DOHH2 (cell line): ENCODE measurements around the gene SLC6A6.

ENCODE experiments used
- H3F3A ChIP-seq: fragments of 200-600 bp; sonication (generic), shearing (Covaris generic); 2 replicates; pipeline ENCODE4 v1.6.0; 2016; ENCODE audit warnings: antibody characterized with exemption, mild to moderate bottlenecking; ENCODE audit not compliant: control insufficient read depth, insufficient read depth
- H3K27ac ChIP-seq: fragments of 200-600 bp; sonication (generic); 2 replicates; pipeline ENCODE4 v1.5.1; 2014; ENCODE audit warnings: low read depth, mild to moderate bottlenecking, low read length, moderate library complexity
- H3K27me3 ChIP-seq: fragments of 200-600 bp; sonication (generic); 2 replicates; pipeline ENCODE4 v1.6.1; 2014; ENCODE audit warnings: mild to moderate bottlenecking, low read length, mixed read lengths; ENCODE audit not compliant: control insufficient read depth
- H3K36me3 ChIP-seq: fragments of 200-600 bp; sonication (generic); 2 replicates; pipeline ENCODE4 v1.6.1; 2014; ENCODE audit warnings: mild to moderate bottlenecking, low read length, moderate library complexity, mixed read lengths; ENCODE audit not compliant: control insufficient read depth
- H3K4me1 ChIP-seq: fragments of 200-600 bp; sonication (generic); 2 replicates; pipeline ENCODE4 v1.6.1; 2014; ENCODE audit warnings: mild to moderate bottlenecking, low read length, mixed read lengths; ENCODE audit not compliant: control insufficient read depth
- H3K4me2 ChIP-seq: fragments of 200-600 bp; sonication (generic); 2 replicates; pipeline ENCODE4 v1.6.0; 2014; ENCODE audit warnings: mild to moderate bottlenecking, low read length, moderate library complexity
- H3K4me3 ChIP-seq: fragments of 200-600 bp; sonication (generic); 2 replicates; pipeline ENCODE4 v1.5.1; 2014; ENCODE audit warnings: mild to moderate bottlenecking, low read length, mixed read lengths
- H3K79me2 ChIP-seq: fragments of 200-600 bp; sonication (generic); 2 replicates; pipeline ENCODE4 v1.6.1; 2014; ENCODE audit warnings: mild to moderate bottlenecking, low read length, mixed read lengths; ENCODE audit not compliant: control insufficient read depth
- H3K9me2 ChIP-seq: fragments of 200-600 bp; sonication (generic); replicated peaks from 2 replicates; pipeline ENCODE4 v1.6.1; 2014; ENCODE audit warnings: mild to moderate bottlenecking, low read length, mixed read lengths; ENCODE audit not compliant: control insufficient read depth
- H3K9me3 ChIP-seq: fragments of 200-600 bp; sonication (generic); 2 replicates; pipeline ENCODE4 v1.6.1; 2014; ENCODE audit warnings: antibody characterized with exemption, low read length, mixed read lengths; ENCODE audit not compliant: control insufficient read depth, insufficient read depth
- H4K20me1 ChIP-seq: fragments of 200-600 bp; sonication (generic); 2 replicates; pipeline ENCODE4 v1.6.0; 2014; ENCODE audit warnings: low read depth, mild to moderate bottlenecking, antibody characterized with exemption, low read length, moderate library complexity; ENCODE audit not compliant: control insufficient read depth, insufficient read depth
- EZH2phosphoT487 ChIP-seq: fragments of 200-600 bp; sonication (generic); IDR thresholded peaks from 2 replicates; pipeline ENCODE4 v1.6.1; 2017; ENCODE audit warnings: borderline replicate concordance, mild to moderate bottlenecking, antibody characterized with exemption, low read length, moderate library complexity, mixed read lengths
- TF ChIP-seq, protein P1 (sequence below): fragments of 200-600 bp; sonication (generic); IDR thresholded peaks from one replicate; pipeline ENCODE4 v1.5.1; 2014; ENCODE audit warnings: antibody characterized with exemption, mild to moderate bottlenecking, low read depth, low read length; ENCODE audit not compliant: poor library complexity, severe bottlenecking

SLC6A6 gene

DNA sequence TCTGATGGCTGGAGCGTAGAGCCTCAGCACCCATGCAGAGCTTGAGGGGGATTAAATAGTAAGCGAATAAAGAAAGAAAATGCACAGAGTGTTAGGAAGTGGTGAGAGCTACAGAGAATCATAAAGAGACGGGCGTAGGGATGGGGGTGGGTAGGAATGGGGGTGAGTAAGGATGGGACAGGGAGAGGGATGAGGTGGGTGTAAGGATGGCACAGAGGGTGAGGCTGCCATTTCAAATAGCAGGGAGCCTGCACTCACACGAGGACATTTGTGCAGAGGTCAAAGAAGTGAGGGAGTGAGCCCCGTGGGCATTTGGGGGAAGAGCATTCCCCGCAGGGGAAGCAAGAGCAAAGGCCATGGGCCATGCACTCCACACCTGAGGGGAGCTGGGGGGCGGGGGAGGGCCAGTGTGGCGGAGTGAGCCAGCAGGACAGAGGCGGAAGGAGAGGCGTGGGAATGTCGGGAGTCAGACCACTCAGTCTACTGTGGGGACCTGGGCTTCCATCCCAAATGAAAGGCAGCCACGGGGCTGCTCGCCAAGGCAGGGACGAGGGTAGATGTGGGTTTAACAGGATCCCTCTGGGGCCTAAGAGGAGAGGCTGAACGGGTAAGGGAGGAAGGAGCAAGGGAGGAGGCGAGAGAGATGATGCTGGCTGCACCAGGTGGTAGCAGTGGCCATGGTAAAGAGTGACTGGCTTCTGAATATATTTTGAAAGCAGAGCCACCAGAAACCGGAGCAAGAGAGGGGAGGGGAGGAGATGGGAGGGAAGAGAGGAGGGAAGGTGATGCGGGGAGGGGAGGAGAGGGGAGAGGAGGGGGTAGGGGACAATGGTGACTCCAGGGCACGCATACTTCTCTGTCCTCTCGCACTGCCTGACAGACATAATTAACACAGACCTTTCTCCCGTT, 35.2 kb upstream of the SLC6A6 start:
- Histone ChIP-seq H3F3A (no peaks in the 10 kb centered on the region), H3K4me2 (no peak overlapping the region), H3K4me3 (no peak overlapping the region), H3K9me3 (no peaks in the 10 kb centered on the region), H4K20me1 (no peaks in the 10 kb centered on the region), H3K4me1 (no peaks in the 10 kb centered on the region), H3K9me2 (no peaks in the 10 kb centered on the region), H3K79me2 (no peaks in the 10 kb centered on the region), H3K27ac (no peak overlapping the region), H3K36me3 (no peaks in the 10 kb centered on the region), H3K27me3 (peaks cover 11% of the 10 kb centered on the region)
- no peak for TF ChIP-seq EZH2phosphoT487
- TF ChIP-seq, protein P1, sequence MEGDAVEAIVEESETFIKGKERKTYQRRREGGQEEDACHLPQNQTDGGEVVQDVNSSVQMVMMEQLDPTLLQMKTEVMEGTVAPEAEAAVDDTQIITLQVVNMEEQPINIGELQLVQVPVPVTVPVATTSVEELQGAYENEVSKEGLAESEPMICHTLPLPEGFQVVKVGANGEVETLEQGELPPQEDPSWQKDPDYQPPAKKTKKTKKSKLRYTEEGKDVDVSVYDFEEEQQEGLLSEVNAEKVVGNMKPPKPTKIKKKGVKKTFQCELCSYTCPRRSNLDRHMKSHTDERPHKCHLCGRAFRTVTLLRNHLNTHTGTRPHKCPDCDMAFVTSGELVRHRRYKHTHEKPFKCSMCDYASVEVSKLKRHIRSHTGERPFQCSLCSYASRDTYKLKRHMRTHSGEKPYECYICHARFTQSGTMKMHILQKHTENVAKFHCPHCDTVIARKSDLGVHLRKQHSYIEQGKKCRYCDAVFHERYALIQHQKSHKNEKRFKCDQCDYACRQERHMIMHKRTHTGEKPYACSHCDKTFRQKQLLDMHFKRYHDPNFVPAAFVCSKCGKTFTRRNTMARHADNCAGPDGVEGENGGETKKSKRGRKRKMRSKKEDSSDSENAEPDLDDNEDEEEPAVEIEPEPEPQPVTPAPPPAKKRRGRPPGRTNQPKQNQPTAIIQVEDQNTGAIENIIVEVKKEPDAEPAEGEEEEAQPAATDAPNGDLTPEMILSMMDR = no peak

DNA sequence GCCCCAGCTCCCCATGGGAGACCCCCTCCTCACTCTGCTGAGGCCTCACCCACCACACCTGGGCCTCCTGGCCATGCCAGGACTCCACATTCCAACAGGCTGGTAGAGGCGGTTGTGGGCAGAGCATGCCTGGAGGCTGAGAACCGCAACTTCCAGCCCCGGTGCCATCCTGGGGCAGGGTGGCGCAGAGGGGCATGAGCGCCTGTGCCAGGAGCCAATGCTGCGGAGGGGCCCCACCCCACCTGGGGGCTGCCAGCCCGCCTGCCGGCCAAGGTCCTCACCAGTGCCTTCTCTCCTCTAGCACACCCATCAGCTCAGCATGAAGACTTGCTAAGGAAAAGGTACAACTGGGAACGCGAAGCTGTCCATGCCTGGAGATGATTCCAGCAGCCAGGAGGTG, 34.3 kb upstream of the SLC6A6 start:
- Histone ChIP-seq H3K4me1 (no peaks in the 10 kb centered on the region), H3F3A (no peaks in the 10 kb centered on the region), H3K79me2 (no peaks in the 10 kb centered on the region), H3K4me3 (no peak overlapping the region), H3K9me3 (no peaks in the 10 kb centered on the region), H3K9me2 (no peaks in the 10 kb centered on the region), H3K27ac (no peak overlapping the region), H3K4me2 (no peak overlapping the region), H3K27me3 (peaks cover 9% of the 10 kb centered on the region), H4K20me1 (no peaks in the 10 kb centered on the region), H3K36me3 (no peaks in the 10 kb centered on the region)
- TF ChIP-seq, protein P1 = no peak
- TF ChIP-seq EZH2phosphoT487 = no peak

DNA sequence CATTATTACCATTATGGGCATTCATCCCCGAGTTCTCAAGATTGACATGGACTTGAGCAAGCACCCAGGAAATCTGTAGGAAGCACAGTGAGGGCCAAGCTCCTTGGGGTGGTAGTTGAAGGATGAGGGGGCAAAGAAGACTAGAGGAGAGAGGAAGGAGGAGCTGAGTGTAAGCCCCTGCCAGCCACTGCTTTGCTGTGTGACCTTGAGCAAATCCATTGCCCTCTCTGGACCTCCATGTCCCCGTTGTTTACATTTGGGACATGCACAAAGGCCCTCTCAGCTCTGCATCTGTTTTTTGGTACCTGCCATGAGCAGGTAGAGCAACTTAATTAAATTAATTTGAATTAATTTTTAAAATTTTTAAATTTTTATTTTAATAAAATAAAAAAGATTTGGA, 33.5 kb upstream of the SLC6A6 start:
- H3K4me3 ChIP-seq = no peak overlapping the region
- no peak overlapping the region for H3K4me2 ChIP-seq
- no peak for TF ChIP-seq EZH2phosphoT487
- TF ChIP-seq, protein P1 = no peak
- no peaks in the 10 kb centered on the region for H3K36me3 ChIP-seq
- no peaks in the 10 kb centered on the region for H3K9me3 ChIP-seq
- no peaks in the 10 kb centered on the region for H3K79me2 ChIP-seq
- H3K4me1 ChIP-seq = no peaks in the 10 kb centered on the region
- H3F3A ChIP-seq = no peaks in the 10 kb centered on the region
- no peak overlapping the region for H3K27ac ChIP-seq
- no peaks in the 10 kb centered on the region for H3K9me2 ChIP-seq
- 0 out of 2 replicates have a peak, but pooled peaks cover 5% of the 10 kb centered on the region for H3K27me3 ChIP-seq
- H4K20me1 ChIP-seq = no peaks in the 10 kb centered on the region
